ENCODE results near the gene GRAMD1B. TPM values are rescaled to one million over a fixed set of nuclear protein-coding genes. Genes with fewer than 3 reads are reported as not detected.

GRAMD1B gene
- total RNA-seq, 4 donors from 2014 or later, result under 0.01 to 6.5 (median 3.7) TPM

- H3K27me3 ChIP-seq, result no peaks in the 10 kb centered on the region
- DNase-seq, result no peak
- no peaks in the 10 kb centered on the region for H3K9me3 ChIP-seq
- H3K27ac ChIP-seq, result no peak overlapping the region
- H3K4me3 ChIP-seq, result no peak overlapping the region
- intact Hi-C loops (cut with DNase I; ENCODE audit: low total_unique reads), result no loop called here
- H3K4me1 ChIP-seq, result no peaks in the 10 kb centered on the region
- H3K36me3 ChIP-seq, result no peaks in the 10 kb centered on the region
- TF ChIP-seq POLR2A (IDR thresholded peaks at IDR 0.05), result no peak
- TF ChIP-seq, protein P1, sequence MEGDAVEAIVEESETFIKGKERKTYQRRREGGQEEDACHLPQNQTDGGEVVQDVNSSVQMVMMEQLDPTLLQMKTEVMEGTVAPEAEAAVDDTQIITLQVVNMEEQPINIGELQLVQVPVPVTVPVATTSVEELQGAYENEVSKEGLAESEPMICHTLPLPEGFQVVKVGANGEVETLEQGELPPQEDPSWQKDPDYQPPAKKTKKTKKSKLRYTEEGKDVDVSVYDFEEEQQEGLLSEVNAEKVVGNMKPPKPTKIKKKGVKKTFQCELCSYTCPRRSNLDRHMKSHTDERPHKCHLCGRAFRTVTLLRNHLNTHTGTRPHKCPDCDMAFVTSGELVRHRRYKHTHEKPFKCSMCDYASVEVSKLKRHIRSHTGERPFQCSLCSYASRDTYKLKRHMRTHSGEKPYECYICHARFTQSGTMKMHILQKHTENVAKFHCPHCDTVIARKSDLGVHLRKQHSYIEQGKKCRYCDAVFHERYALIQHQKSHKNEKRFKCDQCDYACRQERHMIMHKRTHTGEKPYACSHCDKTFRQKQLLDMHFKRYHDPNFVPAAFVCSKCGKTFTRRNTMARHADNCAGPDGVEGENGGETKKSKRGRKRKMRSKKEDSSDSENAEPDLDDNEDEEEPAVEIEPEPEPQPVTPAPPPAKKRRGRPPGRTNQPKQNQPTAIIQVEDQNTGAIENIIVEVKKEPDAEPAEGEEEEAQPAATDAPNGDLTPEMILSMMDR (IDR thresholded peaks at IDR 0.05), result no peak
Observed at GRCh38 chr11:123670081-123670480, 240.0 kb downstream of the GRAMD1B start.

- Histone ChIP-seq H3K4me3 (no peak overlapping the region), H3K27ac (no peak overlapping the region), H3K4me1 (no peaks in the 10 kb centered on the region), H3K9me3 (no peaks in the 10 kb centered on the region), H3K27me3 (no peaks in the 10 kb centered on the region), H3K36me3 (no peaks in the 10 kb centered on the region)
- DNase-seq, result no peak
- TF ChIP-seq, protein P1 (IDR thresholded peaks at IDR 0.05), result no peak
- no peak for TF ChIP-seq POLR2A (IDR thresholded peaks at IDR 0.05)
- intact Hi-C loops (cut with DNase I; ENCODE audit: low total_unique reads), result no loop called here
Observed at GRCh38 chr11:123671534-123671933, 241.5 kb downstream of the GRAMD1B start.

DNA sequence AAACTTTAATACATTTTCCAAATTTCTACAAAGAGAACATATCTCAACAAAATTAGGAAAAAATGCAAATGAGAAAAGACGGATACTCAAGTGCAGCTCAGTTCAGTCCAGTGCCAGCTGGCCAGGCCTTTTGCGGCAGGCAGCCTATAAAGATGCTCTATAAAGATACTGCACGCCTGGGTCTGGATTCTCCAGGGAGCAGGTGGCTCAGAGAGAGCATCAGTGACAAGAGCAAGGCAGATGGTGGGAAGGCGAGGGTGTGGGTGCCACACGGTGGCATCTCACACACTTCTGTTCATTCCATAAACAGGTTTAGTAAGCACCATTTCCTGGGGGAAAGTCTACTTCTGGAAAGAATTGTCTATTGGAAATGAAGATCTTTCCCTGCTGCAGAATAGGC lies 242.5 kb downstream of the GRAMD1B start:
- Histone ChIP-seq H3K4me3 (no peak overlapping the region), H3K4me1 (no peaks in the 10 kb centered on the region), H3K36me3 (no peaks in the 10 kb centered on the region), H3K27me3 (no peaks in the 10 kb centered on the region), H3K9me3 (no peaks in the 10 kb centered on the region), H3K27ac (no peak overlapping the region)
- intact Hi-C loops (cut with DNase I; ENCODE audit: low total_unique reads), result no loop called here
- DNase-seq, result no peak
- TF ChIP-seq POLR2A (IDR thresholded peaks at IDR 0.05), result no peak
- TF ChIP-seq, protein P1 (IDR thresholded peaks at IDR 0.05), result no peak

GRCh38 chr11:123674297-123674696 lies 244.2 kb downstream of the GRAMD1B start:
- intact Hi-C loops (cut with DNase I; ENCODE audit: low total_unique reads), result no loop called here
- no peak for DNase-seq
- no peaks in the 10 kb centered on the region for H3K4me1 ChIP-seq

More at GRCh38 chr11:123674297-123674696, 244.2 kb downstream of the GRAMD1B start:
- no peaks in the 10 kb centered on the region for H3K27me3 ChIP-seq
- no peak overlapping the region for H3K4me3 ChIP-seq
- H3K27ac ChIP-seq, result no peak overlapping the region
- no peaks in the 10 kb centered on the region for H3K36me3 ChIP-seq
- TF ChIP-seq POLR2A (IDR thresholded peaks at IDR 0.05), result no peak
- TF ChIP-seq, protein P1 (IDR thresholded peaks at IDR 0.05), result no peak
- no peaks in the 10 kb centered on the region for H3K9me3 ChIP-seq

Small RNA genes lying within 50 kb of the gene (microRNA-seq; reads per million reads assigned to microRNA genes)
- not detected for gene MIR4493 (ENCODE audit: borderline microRNAs expressed, borderline replicate concordance)

Small RNA genes lying within 50 kb of the gene (small RNA-seq; reads per million reads assigned to genes)
- not detected for gene MIR4493

Other genes starting within 250 kb of the GRAMD1B start
- 100 to 1,000 TPM in 2 of 4 donors, 10 to 100 TPM in 2; 51.6 to 143 (median 95.7) TPM for gene CLMP, start 235.0 kb upstream of the GRAMD1B start, total RNA-seq
- 1 to 10 TPM in 3 of 4 donors, under 1 TPM in 1; 0.51 to 2.8 (median 2.0) TPM for gene SCN3B, start 224.4 kb downstream of the GRAMD1B start, total RNA-seq